Mesenchymal stem cell (in vitro differentiated cells and primary cell): ENCODE data around the gene TSPAN2.
"Not testable (repeated sequence)": the region's sequence is repeated elsewhere in the genome, so short reads cannot be mapped to it uniquely, and the experiment has no call there.

ENCODE experiments used
- DNase-seq: peaks from one replicate; pipeline ENCODE4 v3.0.0-alpha.2; 2013
- H2AFZ ChIP-seq: one replicate; pipeline ENCODE4 v1.6.1; 2013; ENCODE audit warnings: low read depth, mild to moderate bottlenecking, control low read depth, inconsistent platforms, low read length, moderate library complexity
- H2AK5ac ChIP-seq: 2 replicates; pipeline ENCODE4 v1.6.1; 2013; ENCODE audit warnings: low read length, moderate library complexity, mild to moderate bottlenecking, inconsistent platforms; ENCODE audit not compliant: severe bottlenecking
- H2BK120ac ChIP-seq: one replicate; pipeline ENCODE4 v1.6.1; 2013; ENCODE audit warnings: low read depth, mild to moderate bottlenecking, inconsistent platforms, low read length, moderate library complexity
- H2BK12ac ChIP-seq, 2 experiments: one replicate each; pipeline ENCODE4 v1.6.1; 2013; ENCODE audit warnings: inconsistent platforms in 2 of 2, low read length in 2 of 2, mild to moderate bottlenecking in 2 of 2, moderate library complexity in 2 of 2, control low read depth in 1 of 2
- H2BK15ac ChIP-seq: one replicate; pipeline ENCODE4 v1.6.1; 2013; ENCODE audit warnings: mild to moderate bottlenecking, low read depth, inconsistent platforms; ENCODE audit not compliant: poor library complexity, severe bottlenecking
- H2BK5ac ChIP-seq: 2 replicates; pipeline ENCODE4 v1.6.1; 2013; ENCODE audit warnings: low read depth, mild to moderate bottlenecking, low read length, control low read depth, inconsistent platforms; ENCODE audit not compliant: poor library complexity, severe bottlenecking
- H3K14ac ChIP-seq, 2 experiments: one replicate each; pipeline ENCODE4 v1.6.1; 2013; ENCODE audit warnings: inconsistent platforms in 2 of 2, low read length in 2 of 2, control low read depth in 1 of 2, mild to moderate bottlenecking in 1 of 2, moderate library complexity in 1 of 2
- H3K18ac ChIP-seq, 2 experiments: one replicate each; pipeline ENCODE4 v1.6.1; 2013; ENCODE audit warnings: inconsistent platforms in 2 of 2, low read length in 2 of 2, control low read depth in 1 of 2, low read depth in 1 of 2, mild to moderate bottlenecking in 1 of 2
- H3K23ac ChIP-seq, 2 experiments: one replicate each; pipeline ENCODE4 v1.6.1; 2013; ENCODE audit warnings: inconsistent platforms in 2 of 2, low read length in 2 of 2, mild to moderate bottlenecking in 2 of 2, moderate library complexity in 2 of 2, control low read depth in 1 of 2
- H3K27ac ChIP-seq: 2 replicates; pipeline ENCODE4 v1.5.1; 2013; ENCODE audit warnings: mild to moderate bottlenecking, moderate library complexity, low read length, control low read depth, inconsistent platforms; ENCODE audit not compliant: poor library complexity, severe bottlenecking
- H3K27me3 ChIP-seq, 2 experiments: 2 replicates each; pipeline versions ENCODE4 v1.6.1 to v1.7.0; 2013; ENCODE audit warnings: low read length in 2 of 2, mild to moderate bottlenecking in 2 of 2, moderate library complexity in 2 of 2, control low read depth in 1 of 2, inconsistent platforms in 1 of 2; ENCODE audit not compliant: control insufficient read depth in 1 of 2, insufficient read depth in 1 of 2
- H3K36me3 ChIP-seq, 2 experiments: 2 replicates each; pipeline versions ENCODE4 v1.6.1 to v1.7.0; 2013; ENCODE audit warnings: low read length in 2 of 2, control low read depth in 1 of 2, inconsistent platforms in 1 of 2, low read depth in 1 of 2, mild to moderate bottlenecking in 1 of 2; ENCODE audit not compliant: insufficient read depth in 2 of 2, control insufficient read depth in 1 of 2
- H3K4ac ChIP-seq, 2 experiments: one replicate each; pipeline ENCODE4 v1.6.1; 2013; ENCODE audit warnings: inconsistent platforms in 2 of 2, low read length in 2 of 2, mild to moderate bottlenecking in 2 of 2, moderate library complexity in 2 of 2, control low read depth in 1 of 2, low read depth in 1 of 2
- H3K4me1 ChIP-seq: 2 replicates; pipeline ENCODE4 v1.6.1; 2013; ENCODE audit warnings: low read depth, low read length, control low read depth; ENCODE audit not compliant: control insufficient read depth, insufficient read depth
- H3K4me2 ChIP-seq: 2 replicates; pipeline ENCODE4 v1.6.1; 2013; ENCODE audit warnings: low read length, mild to moderate bottlenecking, inconsistent platforms; ENCODE audit not compliant: poor library complexity, severe bottlenecking
- H3K4me3 ChIP-seq, 2 experiments: 2 replicates each; pipeline versions ENCODE4 v1.5.1 to v1.7.0; 2013; ENCODE audit warnings: low read length in 2 of 2, mild to moderate bottlenecking in 2 of 2, control low read depth in 1 of 2, low read depth in 1 of 2; ENCODE audit not compliant: insufficient read depth in 1 of 2
- H3K79me1 ChIP-seq: replicated peaks from 2 replicates; pipeline ENCODE4 v1.6.1; 2013; ENCODE audit warnings: mild to moderate bottlenecking, control low read depth, low read length, inconsistent platforms; ENCODE audit not compliant: poor library complexity, severe bottlenecking
- H3K9ac ChIP-seq: 2 replicates; pipeline ENCODE4 v1.7.0; 2013; ENCODE audit warnings: mild to moderate bottlenecking, low read length, moderate library complexity
- H3K9me3 ChIP-seq: 2 replicates; pipeline ENCODE4 v1.7.0; 2013; ENCODE audit warnings: mild to moderate bottlenecking, low read length; ENCODE audit not compliant: control insufficient read depth
- H4K8ac ChIP-seq: one replicate; pipeline ENCODE4 v1.6.1; 2013; ENCODE audit warnings: inconsistent platforms, mild to moderate bottlenecking, low read length, moderate library complexity
- H4K91ac ChIP-seq: one replicate; pipeline ENCODE4 v1.6.1; 2013; ENCODE audit warnings: mild to moderate bottlenecking, low read length, inconsistent platforms
- WGBS: methylation state at CpG from one replicate; pipeline ENCODE4 v1.1.7; 2013; ENCODE audit warnings: mixed read lengths; 5-methylcytosine and 5-hydroxymethylcytosine counted together

TSPAN2 gene

GRCh38 chr1:115021145-115021544, 68.2 kb downstream of the TSPAN2 start:
- Histone ChIP-seq H3K27me3 (peaks cover 5 to 16% of the 10 kb centered on the region in 2 experiments), H3K9me3 (no peaks in the 10 kb centered on the region), H3K14ac (no peak overlapping the region), H2BK12ac (no peak overlapping the region), H2BK15ac (no peak overlapping the region), H3K79me1 (no peaks in the 10 kb centered on the region), H3K27ac (no peak overlapping the region), H3K18ac (no peak overlapping the region), H4K8ac (no peak overlapping the region), H3K4me2 (no peak overlapping the region), H2AK5ac (no peak overlapping the region), H2AFZ (no peak overlapping the region), H3K4ac (no peak overlapping the region), H3K4me3 (no peak overlapping the region), H3K36me3 (no peaks in the 10 kb centered on the region), H4K91ac (no peak overlapping the region), H3K4me1 (no peaks in the 10 kb centered on the region), H3K9ac (no peak overlapping the region), H2BK120ac (no peak overlapping the region), H3K23ac (no peak overlapping the region), H2BK5ac (no peak overlapping the region)
- WGBS, result 42% methylated on average over 1 of the region's 1 CpG
- DNase-seq, result no peak

- not testable (repeated sequence) for H3K14ac ChIP-seq, H2BK12ac ChIP-seq, H2BK120ac ChIP-seq, H3K27ac ChIP-seq, H3K4me1 ChIP-seq, H3K9ac ChIP-seq, H3K4me3 ChIP-seq, H3K9me3 ChIP-seq, H2BK5ac ChIP-seq, H4K8ac ChIP-seq, H3K18ac ChIP-seq, H2AFZ ChIP-seq, H3K23ac ChIP-seq, H2AK5ac ChIP-seq, H3K79me1 ChIP-seq, H4K91ac ChIP-seq, H2BK15ac ChIP-seq, H3K4ac ChIP-seq, DNase-seq, H3K36me3 ChIP-seq, H3K4me2 ChIP-seq
- WGBS, result 84% methylated on average over 9 of the region's 9 CpGs
- H3K27me3 ChIP-seq, result peaks cover 5 to 16% of the 10 kb centered on the region in 2 experiments
These were observed 69.8 kb downstream of the TSPAN2 start for GRCh38 chr1:115019549-115019948.

- H3K27ac ChIP-seq, result no peak overlapping the region
- H4K8ac ChIP-seq, result no peak overlapping the region
- no peak overlapping the region for H2BK15ac ChIP-seq
- H3K27me3 ChIP-seq, result peaks cover 0 to 3% of the 10 kb centered on the region in 2 experiments
- H3K18ac ChIP-seq, result no peak overlapping the region
- H2AK5ac ChIP-seq, result no peak overlapping the region
- no peak overlapping the region for H3K4me3 ChIP-seq
- no peak overlapping the region for H3K23ac ChIP-seq
- no peak overlapping the region for H3K4ac ChIP-seq
- no peaks in the 10 kb centered on the region for H3K79me1 ChIP-seq
- H3K4me1 ChIP-seq, result no peaks in the 10 kb centered on the region
- H2BK5ac ChIP-seq, result no peak overlapping the region
- H2BK120ac ChIP-seq, result no peak overlapping the region
- H2BK12ac ChIP-seq, result no peak overlapping the region
- H2AFZ ChIP-seq, result no peak overlapping the region
- no peak overlapping the region for H3K4me2 ChIP-seq
- WGBS, result 88% methylated on average over 2 of the region's 2 CpGs
- H3K9ac ChIP-seq, result no peak overlapping the region
- H3K36me3 ChIP-seq, result no peaks in the 10 kb centered on the region
- no peak overlapping the region for H3K14ac ChIP-seq
- no peak for DNase-seq
- no peak overlapping the region for H4K91ac ChIP-seq
- H3K9me3 ChIP-seq, result no peaks in the 10 kb centered on the region
These were observed 75.5 kb downstream of the TSPAN2 start for GRCh38 chr1:115013792-115014191.

- Histone ChIP-seq H3K14ac (no peak overlapping the region), H3K4ac (no peak overlapping the region), H2BK15ac (no peak overlapping the region), H3K4me1 (no peaks in the 10 kb centered on the region), H3K9ac (no peak overlapping the region), H3K27ac (no peak overlapping the region), H2BK120ac (no peak overlapping the region), H3K27me3 (peaks cover 0 to 3% of the 10 kb centered on the region in 2 experiments), H3K4me3 (no peak overlapping the region), H3K18ac (no peak overlapping the region), H4K91ac (no peak overlapping the region), H3K36me3 (no peaks in the 10 kb centered on the region), H2BK12ac (no peak overlapping the region), H3K79me1 (no peaks in the 10 kb centered on the region), H4K8ac (no peak overlapping the region), H2BK5ac (no peak overlapping the region), H3K9me3 (no peaks in the 10 kb centered on the region), H2AK5ac (no peak overlapping the region), H3K4me2 (no peak overlapping the region), H2AFZ (no peak overlapping the region), H3K23ac (no peak overlapping the region)
- whole genome bisulfite sequencing, result 63% methylated on average over 1 of the region's 1 CpG
- DNase-seq, result no peak
These were observed 76.9 kb downstream of the TSPAN2 start for GRCh38 chr1:115012434-115012833.
